Smooth muscle cell (in vitro differentiated cells): ENCODE results near the gene SLC23A2. TPM values are rescaled to one million over a fixed set of nuclear protein-coding genes. Genes with fewer than 3 reads are reported as not detected.

Source experiments
- DNase-seq: peaks from one replicate; lab custom pipeline; 2025; ENCODE audit not compliant: unreplicated experiment; lab: John Stamatoyannopoulos, UW
- H2AFZ ChIP-seq: fragments of 200-600 bp; sonication (generic); 2 replicates; pipeline ENCODE4 v1.6.0; 2016; ENCODE audit warnings: antibody characterized with exemption, low read depth, mild to moderate bottlenecking
- H3F3A ChIP-seq: fragments of 200-600 bp; sonication (generic); 2 replicates; pipeline ENCODE4 v1.6.0; 2017; ENCODE audit warnings: antibody characterized with exemption, low read depth
- H3K27ac ChIP-seq: fragments of 200-600 bp; sonication (generic); 2 replicates; pipeline ENCODE4 v1.5.1; 2016; ENCODE audit warnings: low read depth, mild to moderate bottlenecking
- H3K27me3 ChIP-seq: fragments of 200-600 bp; sonication (generic); 2 replicates; pipeline ENCODE4 v1.6.1; 2016; ENCODE audit warnings: low read depth, mild to moderate bottlenecking
- H3K36me3 ChIP-seq: fragments of 200-600 bp; sonication (generic); 2 replicates; pipeline ENCODE4 v1.5.1; 2016; ENCODE audit warnings: low read depth
- H3K4me1 ChIP-seq: fragments of 200-600 bp; sonication (generic); 2 replicates; pipeline ENCODE4 v1.5.1; 2016; ENCODE audit warnings: low read depth
- H3K4me2 ChIP-seq: fragments of 200-600 bp; sonication (generic); 2 replicates; pipeline ENCODE4 v1.6.0; 2016; ENCODE audit warnings: mild to moderate bottlenecking
- H3K4me3 ChIP-seq: fragments of 200-600 bp; sonication (generic); 2 replicates; pipeline ENCODE4 v1.5.1; 2016; ENCODE audit warnings: mild to moderate bottlenecking
- H3K79me2 ChIP-seq: fragments of 200-600 bp; sonication (generic); 2 replicates; pipeline ENCODE4 v1.6.0; 2016; ENCODE audit warnings: low read depth, mild to moderate bottlenecking
- H3K9ac ChIP-seq: fragments of 200-600 bp; sonication (generic); 2 replicates; pipeline ENCODE4 v1.6.0; 2016; ENCODE audit warnings: low read depth
- H3K9me3 ChIP-seq: fragments of 200-600 bp; sonication (generic); replicated peaks from 2 replicates; pipeline ENCODE4 v1.5.1; 2016; ENCODE audit warnings: low read depth
- H4K20me1 ChIP-seq: fragments of 200-600 bp; sonication (generic); 2 replicates; pipeline ENCODE4 v1.6.0; 2016; ENCODE audit warnings: low read depth
- WGBS: methylation state at CpG from one replicate; pipeline ENCODE4 v1.1.7; 2016; ENCODE audit warnings: low lambda C conversion rate; 5-methylcytosine and 5-hydroxymethylcytosine counted together
- polyA plus RNA-seq: library from polyadenylated mRNA; unstranded; fragments of >200 nt; fragmentation: Nextera tagmentation; extraction: Ambion mirVana; gene quantifications from 2 replicates; pipeline ENCODE4 v1.2.1, GENCODE V29; 2016
- total RNA-seq: library from RNA; depleted of rRNA; stranded (reverse); fragments of >200 nt; gene quantifications from 2 replicates; pipeline ENCODE4 v1.2.3, GENCODE V29; 2014
- TF ChIP-seq, protein P1 (sequence below): fragments of 200-600 bp; sonication (generic); IDR thresholded peaks from 2 replicates; pipeline ENCODE4 v1.5.1; 2017; ENCODE audit warnings: borderline replicate concordance, mild to moderate bottlenecking, antibody characterized with exemption; ENCODE audit not compliant: insufficient read depth, poor library complexity, severe bottlenecking

Gene SLC23A2
- total and polyA plus RNA-seq, 2 experiments from 2014 or later: 1.4 to 5.0 TPM

DNA sequence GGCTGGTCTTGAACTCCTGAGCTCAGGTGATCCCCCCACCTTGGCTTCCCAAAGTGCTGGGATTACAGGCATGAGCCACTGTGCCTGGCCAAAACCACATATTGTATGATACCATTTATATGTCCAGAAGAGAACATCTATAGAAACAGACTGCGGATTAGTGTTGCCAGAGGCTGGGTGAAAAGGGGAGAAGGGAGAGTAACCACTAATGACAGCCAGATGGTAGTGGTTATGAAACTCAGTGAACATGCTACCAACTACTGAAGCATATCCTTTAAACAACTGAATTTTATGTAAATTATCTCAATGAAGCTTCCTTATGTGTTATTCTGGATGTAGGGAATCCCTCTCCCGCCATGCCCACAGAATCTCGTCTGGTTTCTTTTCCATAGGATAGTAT, 15.7 kb downstream of the SLC23A2 start:
- Histone ChIP-seq H3K4me2 (no peak overlapping the region), H2AFZ (no peak overlapping the region), H4K20me1 (peaks cover 17% of the 10 kb centered on the region), H3K27ac (no peak overlapping the region), H3K36me3 (no peaks in the 10 kb centered on the region), H3K4me3 (no peak overlapping the region), H3K9me3 (no peaks in the 10 kb centered on the region), H3K9ac (no peak overlapping the region), H3K27me3 (no peaks in the 10 kb centered on the region), H3K79me2 (peaks cover 10% of the 10 kb centered on the region), H3K4me1 (no peaks in the 10 kb centered on the region), H3F3A (no peaks in the 10 kb centered on the region)
- 74% methylated on average over 3 of the region's 3 CpGs for WGBS
- DNase-seq: no peak
- TF ChIP-seq, protein P1, sequence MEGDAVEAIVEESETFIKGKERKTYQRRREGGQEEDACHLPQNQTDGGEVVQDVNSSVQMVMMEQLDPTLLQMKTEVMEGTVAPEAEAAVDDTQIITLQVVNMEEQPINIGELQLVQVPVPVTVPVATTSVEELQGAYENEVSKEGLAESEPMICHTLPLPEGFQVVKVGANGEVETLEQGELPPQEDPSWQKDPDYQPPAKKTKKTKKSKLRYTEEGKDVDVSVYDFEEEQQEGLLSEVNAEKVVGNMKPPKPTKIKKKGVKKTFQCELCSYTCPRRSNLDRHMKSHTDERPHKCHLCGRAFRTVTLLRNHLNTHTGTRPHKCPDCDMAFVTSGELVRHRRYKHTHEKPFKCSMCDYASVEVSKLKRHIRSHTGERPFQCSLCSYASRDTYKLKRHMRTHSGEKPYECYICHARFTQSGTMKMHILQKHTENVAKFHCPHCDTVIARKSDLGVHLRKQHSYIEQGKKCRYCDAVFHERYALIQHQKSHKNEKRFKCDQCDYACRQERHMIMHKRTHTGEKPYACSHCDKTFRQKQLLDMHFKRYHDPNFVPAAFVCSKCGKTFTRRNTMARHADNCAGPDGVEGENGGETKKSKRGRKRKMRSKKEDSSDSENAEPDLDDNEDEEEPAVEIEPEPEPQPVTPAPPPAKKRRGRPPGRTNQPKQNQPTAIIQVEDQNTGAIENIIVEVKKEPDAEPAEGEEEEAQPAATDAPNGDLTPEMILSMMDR: no peak

DNA sequence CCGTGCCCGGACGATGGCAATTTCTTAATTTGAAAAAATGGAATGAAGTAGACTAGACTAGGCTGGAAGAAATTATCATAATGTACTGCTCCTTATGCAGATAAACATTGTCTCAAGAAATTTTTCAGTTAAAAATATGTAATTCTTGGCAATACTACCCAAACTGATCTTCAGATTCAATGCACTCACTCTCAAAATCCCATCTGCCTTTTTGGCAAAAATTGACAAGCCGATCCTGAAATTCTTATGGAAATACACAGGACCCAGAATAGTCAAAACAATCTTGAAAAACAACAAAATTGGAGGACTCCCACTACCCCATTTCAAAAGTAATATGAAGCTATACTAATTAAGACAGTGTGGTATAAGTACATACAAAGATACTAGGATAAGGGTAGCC, 19.0 kb downstream of the SLC23A2 start:
- Histone ChIP-seq H3K79me2 (peaks cover 10% of the 10 kb centered on the region), H3K4me1 (peaks cover 5% of the 10 kb centered on the region), H2AFZ (no peak overlapping the region), H3K4me2 (no peak overlapping the region), H3K27ac (no peak overlapping the region), H4K20me1 (peaks cover 22% of the 10 kb centered on the region), H3K36me3 (no peaks in the 10 kb centered on the region), H3K9ac (no peak overlapping the region), H3F3A (no peaks in the 10 kb centered on the region), H3K27me3 (no peaks in the 10 kb centered on the region), H3K9me3 (no peaks in the 10 kb centered on the region), H3K4me3 (no peak overlapping the region)
- DNase-seq: no peak
- TF ChIP-seq, protein P1: no peak
- over 99% methylated on average over 4 of the region's 4 CpGs for WGBS

DNA sequence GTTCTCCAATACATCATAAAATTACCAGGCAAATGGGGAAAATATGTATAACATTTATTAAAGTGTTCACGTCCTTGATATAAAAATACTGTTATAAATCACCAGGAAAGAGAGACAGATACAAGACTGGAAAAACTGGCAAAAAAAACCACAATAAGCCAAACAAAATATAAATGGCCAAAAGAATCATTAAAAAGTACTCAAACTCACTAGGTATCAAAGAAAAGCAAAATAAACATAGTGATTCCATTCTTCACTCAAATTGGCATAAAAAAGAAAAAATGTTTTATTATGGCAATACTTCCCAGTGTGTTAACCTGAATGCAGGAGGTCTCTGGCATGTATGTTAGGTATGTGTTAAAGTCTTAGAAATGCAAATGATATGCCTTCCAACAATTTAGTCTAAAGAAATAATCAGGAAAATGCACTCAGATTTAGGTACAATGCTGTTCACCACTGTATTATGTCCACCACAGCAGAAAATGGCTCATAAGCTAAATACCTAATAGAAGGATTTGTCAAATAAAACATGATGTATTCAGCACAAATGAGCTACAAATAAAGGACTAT, 21.4 kb downstream of the SLC23A2 start:
- DNase-seq: no peak
- no peak overlapping the region for H3K4me3 ChIP-seq
- H2AFZ ChIP-seq: no peak overlapping the region
- no peaks in the 10 kb centered on the region for H3F3A ChIP-seq
- H3K4me2 ChIP-seq: no peak overlapping the region
- H3K79me2 ChIP-seq: peaks cover 10% of the 10 kb centered on the region
- TF ChIP-seq, protein P1: no peak
- H3K27me3 ChIP-seq: no peaks in the 10 kb centered on the region
- H3K9ac ChIP-seq: no peak overlapping the region
- H4K20me1 ChIP-seq: peaks cover 6% of the 10 kb centered on the region
- no peak overlapping the region for H3K27ac ChIP-seq
- 89% methylated on average over 1 of the region's 1 CpG for WGBS
- no peaks in the 10 kb centered on the region for H3K9me3 ChIP-seq
- H3K4me1 ChIP-seq: peaks cover 5% of the 10 kb centered on the region
- H3K36me3 ChIP-seq: no peaks in the 10 kb centered on the region
